Activated CD4-positive, CD25-positive, alpha-beta regulatory T cell (primary cell): ENCODE measurements around the gene RPS15.

Experiments
- DNase-seq, 4 experiments: peaks; one replicate each; lab custom pipeline; 2025; lab: John Stamatoyannopoulos, UW

The RPS15 gene

GRCh38 chr19:1453525-1454364, 15.5 kb downstream of the RPS15 start:
- no peak for DNase-seq

- no peak for DNase-seq
Observed at GRCh38 chr19:1455002-1455335, 16.8 kb downstream of the RPS15 start.

GRCh38 chr19:1455336-1456120, 17.3 kb downstream of the RPS15 start:
- no peak for DNase-seq

GRCh38 chr19:1456121-1456900, 18.1 kb downstream of the RPS15 start:
- DNase-seq = no peak

- DNase-seq = no peak
Observed at GRCh38 chr19:1457031-1457739, 19.0 kb downstream of the RPS15 start.

GRCh38 chr19:1457892-1458291, 19.7 kb downstream of the RPS15 start:
- DNase-seq = no peak

GRCh38 chr19:1459479-1459878, 21.3 kb downstream of the RPS15 start:
- DNase-seq = no peak

GRCh38 chr19:1460033-1460995, 22.1 kb downstream of the RPS15 start:
- DNase-seq = no peak

- DNase-seq = no peak
Observed at GRCh38 chr19:1461862-1462261, 23.7 kb downstream of the RPS15 start.

- DNase-seq = no peak
Observed at GRCh38 chr19:1465191-1466016, 27.2 kb downstream of the RPS15 start.

- DNase-seq = no peak
Observed at GRCh38 chr19:1466018-1466460, 27.8 kb downstream of the RPS15 start.

GRCh38 chr19:1466461-1467214, 28.4 kb downstream of the RPS15 start:
- DNase-seq = no peak

- DNase-seq = no peak
Observed at GRCh38 chr19:1467215-1467489, 29.0 kb downstream of the RPS15 start.

- no peak for DNase-seq
Observed at GRCh38 chr19:1467490-1468273, 29.5 kb downstream of the RPS15 start.

GRCh38 chr19:1468274-1468820, 30.2 kb downstream of the RPS15 start:
- DNase-seq = no peak

- DNase-seq = no peak
Observed at GRCh38 chr19:1468821-1469254, 30.6 kb downstream of the RPS15 start.

- DNase-seq = no peak
Observed at GRCh38 chr19:1469255-1470054, 31.3 kb downstream of the RPS15 start.

- no peak for DNase-seq
Observed at GRCh38 chr19:1470055-1470304, 31.8 kb downstream of the RPS15 start.
